H9 (cell line): Measurements from ENCODE around the gene ADGRD1. TPM values are rescaled to one million over a fixed set of nuclear protein-coding genes. Genes with fewer than 3 reads are reported as not detected.

Experiments used
- DNase-seq: peaks from one replicate; pipeline ENCODE4 v3.0.0-alpha.2; 2017
- H2AFZ ChIP-seq: one replicate; pipeline ENCODE4 v1.6.1; 2013; ENCODE audit warnings: mild to moderate bottlenecking, low read length, control low read depth, moderate library complexity
- H2AK5ac ChIP-seq: 2 replicates; pipeline ENCODE4 v1.6.1; 2013; ENCODE audit warnings: low read length, control low read depth, mixed read lengths; ENCODE audit not compliant: insufficient read length
- H2BK120ac ChIP-seq: one replicate; pipeline ENCODE4 v1.6.1; 2013; ENCODE audit warnings: low read depth, mild to moderate bottlenecking, low read length, control low read depth, inconsistent platforms; ENCODE audit not compliant: poor library complexity, severe bottlenecking
- H2BK12ac ChIP-seq: 2 replicates; pipeline ENCODE4 v1.6.1; 2013; ENCODE audit warnings: low read length, control low read depth, mixed read lengths, low read depth; ENCODE audit not compliant: insufficient read length
- H2BK15ac ChIP-seq: 2 replicates; pipeline ENCODE4 v1.6.1; 2013; ENCODE audit warnings: low read depth, low read length, control low read depth
- H2BK20ac ChIP-seq: one replicate; pipeline ENCODE4 v1.6.1; 2013; ENCODE audit warnings: low read depth, mild to moderate bottlenecking, low read length, control low read depth, inconsistent platforms; ENCODE audit not compliant: poor library complexity, severe bottlenecking
- H2BK5ac ChIP-seq: 2 replicates; pipeline ENCODE4 v1.6.1; 2013; ENCODE audit warnings: low read length, control low read depth, mixed read lengths; ENCODE audit not compliant: insufficient read length
- H3K14ac ChIP-seq: 2 replicates; pipeline ENCODE4 v1.6.1; 2013; ENCODE audit warnings: low read length, control low read depth; ENCODE audit not compliant: insufficient read depth
- H3K18ac ChIP-seq: 2 replicates; pipeline ENCODE4 v1.6.1; 2013; ENCODE audit warnings: low read depth, mild to moderate bottlenecking, mixed read lengths, low read length, control low read depth; ENCODE audit not compliant: insufficient read length
- H3K23ac ChIP-seq: 2 replicates; pipeline ENCODE4 v1.6.1; 2013; ENCODE audit warnings: low read length, control low read depth, mixed read lengths, low read depth; ENCODE audit not compliant: insufficient read length
- H3K23me2 ChIP-seq: 2 replicates; pipeline ENCODE4 v1.6.1; 2013; ENCODE audit warnings: low read depth, mild to moderate bottlenecking, mixed read lengths, low read length, control low read depth; ENCODE audit not compliant: insufficient read length, poor library complexity, severe bottlenecking
- H3K27ac ChIP-seq: 2 replicates; pipeline ENCODE4 v1.5.1; 2013; ENCODE audit warnings: low read length, control low read depth, mixed read lengths, low read depth; ENCODE audit not compliant: insufficient read length
- H3K27me3 ChIP-seq: 2 replicates; pipeline ENCODE4 v1.6.1; 2013; ENCODE audit warnings: low read length, control low read depth, inconsistent platforms; ENCODE audit not compliant: insufficient read depth
- H3K4ac ChIP-seq: 2 replicates; pipeline ENCODE4 v1.6.1; 2013; ENCODE audit warnings: low read depth, mild to moderate bottlenecking, control low read depth, inconsistent platforms, low read length, moderate library complexity
- H3K4me1 ChIP-seq: 2 replicates; pipeline ENCODE4 v1.6.1; 2013; ENCODE audit warnings: low read length, control low read depth, inconsistent platforms; ENCODE audit not compliant: insufficient read depth
- H3K4me2 ChIP-seq: 2 replicates; pipeline ENCODE4 v1.6.1; 2013; ENCODE audit warnings: low read length, control low read depth, mixed read lengths; ENCODE audit not compliant: insufficient read length, insufficient read depth
- H3K56ac ChIP-seq: 2 replicates; pipeline ENCODE4 v1.6.1; 2013; ENCODE audit warnings: low read depth, mild to moderate bottlenecking, mixed read lengths, low read length, control low read depth; ENCODE audit not compliant: insufficient read length
- H3K79me1 ChIP-seq: 2 replicates; pipeline ENCODE4 v1.6.1; 2013; ENCODE audit warnings: low read depth, mild to moderate bottlenecking, moderate library complexity, low read length, control low read depth, inconsistent platforms; ENCODE audit not compliant: insufficient read depth, poor library complexity, severe bottlenecking
- H3K79me2 ChIP-seq: 2 replicates; pipeline ENCODE4 v1.6.1; 2013; ENCODE audit warnings: low read length, control low read depth, inconsistent platforms; ENCODE audit not compliant: insufficient read depth
- H3K9ac ChIP-seq: 2 replicates; pipeline ENCODE4 v1.6.1; 2013; ENCODE audit warnings: low read length, control low read depth, mixed read lengths; ENCODE audit not compliant: insufficient read length; ENCODE audit errors: extremely low read depth
- H3K9me3 ChIP-seq: one replicate; pipeline ENCODE4 v1.6.1; 2013; ENCODE audit warnings: low read depth, low read length, inconsistent platforms; ENCODE audit not compliant: control insufficient read depth
- H3T11ph ChIP-seq: one replicate; pipeline ENCODE4 v1.6.1; 2013; ENCODE audit warnings: mild to moderate bottlenecking, low read length, control low read depth, inconsistent platforms
- H4K20me1 ChIP-seq: one replicate; pipeline ENCODE4 v1.6.1; 2013; ENCODE audit not compliant: control insufficient read depth, insufficient read length, insufficient read depth
- H4K5ac ChIP-seq: 2 replicates; pipeline ENCODE4 v1.6.1; 2013; ENCODE audit warnings: low read depth, mild to moderate bottlenecking, mixed read lengths, low read length, control low read depth; ENCODE audit not compliant: insufficient read length
- H4K8ac ChIP-seq: replicated peaks from 2 replicates; pipeline ENCODE4 v1.6.1; 2013; ENCODE audit warnings: low read length, control low read depth, mixed read lengths, low read depth; ENCODE audit not compliant: insufficient read length
- H4K91ac ChIP-seq: 2 replicates; pipeline ENCODE4 v1.6.1; 2013; ENCODE audit warnings: low read depth, mild to moderate bottlenecking, moderate library complexity, mixed read lengths, low read length, control low read depth; ENCODE audit not compliant: insufficient read length
- H3K27ac Mint-ChIP-seq, 3 experiments: 2 replicates in 2 of 3; 3 replicates in 1 of 3; pipeline ENCODE4 v1.8.0; 2020 to 2021; ENCODE audit warnings: mixed read lengths in 3 of 3, mild to moderate bottlenecking in 1 of 3, moderate library complexity in 1 of 3
- H3K27me3 Mint-ChIP-seq: 2 replicates; pipeline ENCODE4 v1.8.0; 2021; ENCODE audit warnings: low read depth, mild to moderate bottlenecking, moderate library complexity, mixed read lengths
- H3K36me3 Mint-ChIP-seq, 3 experiments: 2 replicates in 2 of 3; 3 replicates in 1 of 3; pipeline ENCODE4 v1.8.0; 2020 to 2021; ENCODE audit warnings: low read depth in 3 of 3, mixed read lengths in 3 of 3; ENCODE audit not compliant: insufficient read depth in 1 of 3
- H3K4me1 Mint-ChIP-seq, 2 experiments: 2 replicates each; pipeline ENCODE4 v1.8.0; 2020; ENCODE audit warnings: mixed read lengths in 2 of 2
- H3K4me3 Mint-ChIP-seq, 2 experiments: 2 replicates in 1 of 2; 3 replicates in 1 of 2; pipeline ENCODE4 v1.8.0; 2020 to 2021; ENCODE audit warnings: mild to moderate bottlenecking in 2 of 2, mixed read lengths in 2 of 2, moderate library complexity in 1 of 2
- H3K9me3 Mint-ChIP-seq, 2 experiments: 2 replicates in 1 of 2; 3 replicates in 1 of 2; pipeline ENCODE4 v1.8.0; 2020; ENCODE audit warnings: mild to moderate bottlenecking in 2 of 2, mixed read lengths in 2 of 2, moderate library complexity in 1 of 2
- WGBS: extraction: QIAGEN DNeasy Blood & Tissue Kit; methylation state at CpG from one replicate; pipeline ENCODE4 v1.1.7; 2013; ENCODE audit warnings: missing lambda C conversion rate, low lambda C conversion rate, mixed read lengths; ENCODE audit not compliant: insufficient read length; ENCODE audit errors: extremely low coverage; 5-methylcytosine and 5-hydroxymethylcytosine counted together
- total RNA-seq: library from RNA; stranded (reverse); gene quantifications from 2 replicates; pipeline ENCODE4 v1.2.1, GENCODE V29; 2021
- TF ChIP-seq, protein P1 (sequence below): fragments of 200-600 bp; sonication (generic); conservative IDR thresholded peaks from 3 replicates; pipeline ENCODE4 v1.8.0; 2021; ENCODE audit warnings: antibody characterized with exemption, mild to moderate bottlenecking

ADGRD1 gene
- total RNA-seq, 1 experiment from 2014 or later = 0.52 TPM

DNA sequence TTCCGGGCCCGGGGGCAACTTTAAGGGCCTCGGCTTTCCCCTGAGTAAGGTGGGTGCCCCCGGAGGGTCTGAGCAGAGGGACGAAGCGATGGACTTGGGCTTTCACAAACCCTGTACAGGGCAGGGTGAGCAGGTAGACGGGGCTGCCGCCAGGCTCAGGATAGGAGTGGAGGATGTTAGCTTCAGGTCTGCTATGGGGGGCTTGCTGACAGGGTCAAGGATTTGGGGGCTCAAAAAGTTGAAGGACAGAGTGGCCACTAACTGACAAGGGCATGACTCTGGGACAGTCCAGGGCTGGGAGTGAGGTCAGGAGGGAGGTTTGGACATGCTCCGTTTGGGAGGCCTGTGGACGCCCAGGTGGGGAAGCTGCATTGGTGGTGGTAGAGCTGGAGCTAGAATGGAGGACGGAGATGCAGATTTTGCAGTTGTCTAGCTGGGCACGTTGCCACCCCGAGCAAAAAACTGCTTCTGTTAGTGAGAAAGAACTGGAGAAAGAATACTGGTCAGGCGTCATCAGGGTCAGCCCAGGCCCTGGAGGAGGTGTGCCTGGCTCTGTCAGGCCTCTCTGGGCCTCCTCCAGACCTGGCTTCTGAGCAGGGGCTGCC is 113.3 kb downstream of the ADGRD1 start:
- DNase-seq = peak; percentile 13
- H3K18ac ChIP-seq = no peak overlapping the region
- no peak overlapping the region for H3K56ac ChIP-seq
- H4K5ac ChIP-seq = no peak overlapping the region
- no peaks in the 10 kb centered on the region; the same call in 1 of the 2 replicates for H3K4me1 ChIP-seq
- H2AK5ac ChIP-seq = no peak overlapping the region
- H3K79me2 ChIP-seq = no peaks in the 10 kb centered on the region
- H2BK120ac ChIP-seq = no peak overlapping the region
- H3K9me3 Mint-ChIP-seq = peaks cover 4 to 5% of the 10 kb centered on the region in 2 experiments; a peak in 2 of 5 replicates
- H3K9me3 ChIP-seq = no peaks in the 10 kb centered on the region
- WGBS = no CpG with 5 or more reads among the region's 14 CpGs
- no peak overlapping the region for H2BK5ac ChIP-seq
- H3K27ac ChIP-seq = no peak overlapping the region
- no peak overlapping the region for H2AFZ ChIP-seq
- no peak overlapping the region for H3T11ph ChIP-seq
- H4K91ac ChIP-seq = no peak overlapping the region
- no peaks in the 10 kb centered on the region for H3K23me2 ChIP-seq
- H3K23ac ChIP-seq = no peak overlapping the region
- no peak overlapping the region for H3K14ac ChIP-seq
- H3K36me3 Mint-ChIP-seq = no peaks in the 10 kb centered on the region; a peak in 2 of 7 replicates
- TF ChIP-seq, protein P1, sequence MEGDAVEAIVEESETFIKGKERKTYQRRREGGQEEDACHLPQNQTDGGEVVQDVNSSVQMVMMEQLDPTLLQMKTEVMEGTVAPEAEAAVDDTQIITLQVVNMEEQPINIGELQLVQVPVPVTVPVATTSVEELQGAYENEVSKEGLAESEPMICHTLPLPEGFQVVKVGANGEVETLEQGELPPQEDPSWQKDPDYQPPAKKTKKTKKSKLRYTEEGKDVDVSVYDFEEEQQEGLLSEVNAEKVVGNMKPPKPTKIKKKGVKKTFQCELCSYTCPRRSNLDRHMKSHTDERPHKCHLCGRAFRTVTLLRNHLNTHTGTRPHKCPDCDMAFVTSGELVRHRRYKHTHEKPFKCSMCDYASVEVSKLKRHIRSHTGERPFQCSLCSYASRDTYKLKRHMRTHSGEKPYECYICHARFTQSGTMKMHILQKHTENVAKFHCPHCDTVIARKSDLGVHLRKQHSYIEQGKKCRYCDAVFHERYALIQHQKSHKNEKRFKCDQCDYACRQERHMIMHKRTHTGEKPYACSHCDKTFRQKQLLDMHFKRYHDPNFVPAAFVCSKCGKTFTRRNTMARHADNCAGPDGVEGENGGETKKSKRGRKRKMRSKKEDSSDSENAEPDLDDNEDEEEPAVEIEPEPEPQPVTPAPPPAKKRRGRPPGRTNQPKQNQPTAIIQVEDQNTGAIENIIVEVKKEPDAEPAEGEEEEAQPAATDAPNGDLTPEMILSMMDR = no peak
- peaks cover 3 to 6% of the 10 kb centered on the region in 2 experiments; a peak in 2 of 4 replicates for H3K4me1 Mint-ChIP-seq
- peak overlapping the region in 1 of 3 experiments; percentile 15; a peak in 2 of 7 replicates for H3K27ac Mint-ChIP-seq
- H3K27me3 Mint-ChIP-seq = peaks cover 6% of the 10 kb centered on the region
- H3K27me3 ChIP-seq = no peaks in the 10 kb centered on the region
- no peaks in the 10 kb centered on the region for H3K79me1 ChIP-seq
- no peak overlapping the region for H3K4ac ChIP-seq
- no peak overlapping the region for H2BK12ac ChIP-seq
- no peaks in the 10 kb centered on the region for H4K20me1 ChIP-seq
- H2BK20ac ChIP-seq = no peak overlapping the region
- no peak overlapping the region for H3K4me3 Mint-ChIP-seq
- H3K9ac ChIP-seq = no peak overlapping the region
- no peak overlapping the region for H4K8ac ChIP-seq
- H3K4me2 ChIP-seq = no peak overlapping the region
- no peak overlapping the region for H2BK15ac ChIP-seq
